Hindlimb muscle (tissue), 1 donor: Measurements from ENCODE around the gene PLPPR3. TPM values are rescaled to one million over a fixed set of nuclear protein-coding genes. Genes with fewer than 3 reads are reported as not detected.

ENCODE experiments used
- DNase-seq: peaks from one replicate; pipeline ENCODE4 v3.0.0-alpha.2; 2013
- polyA plus RNA-seq: library from polyadenylated mRNA; unstranded; fragments of 120-200 nt; gene quantifications from one replicate; pipeline ENCODE4 v1.2.1, GENCODE V29; 2013; ENCODE audit not compliant: insufficient read length

The PLPPR3 gene
- polyA plus RNA-seq, 1 donor = not detected

GRCh38 chr19:795691-796581, 25.8 kb downstream of the PLPPR3 start:
- no peak for DNase-seq

- no peak for DNase-seq
Measured at GRCh38 chr19:795073-795611, 26.6 kb downstream of the PLPPR3 start.

DNA sequence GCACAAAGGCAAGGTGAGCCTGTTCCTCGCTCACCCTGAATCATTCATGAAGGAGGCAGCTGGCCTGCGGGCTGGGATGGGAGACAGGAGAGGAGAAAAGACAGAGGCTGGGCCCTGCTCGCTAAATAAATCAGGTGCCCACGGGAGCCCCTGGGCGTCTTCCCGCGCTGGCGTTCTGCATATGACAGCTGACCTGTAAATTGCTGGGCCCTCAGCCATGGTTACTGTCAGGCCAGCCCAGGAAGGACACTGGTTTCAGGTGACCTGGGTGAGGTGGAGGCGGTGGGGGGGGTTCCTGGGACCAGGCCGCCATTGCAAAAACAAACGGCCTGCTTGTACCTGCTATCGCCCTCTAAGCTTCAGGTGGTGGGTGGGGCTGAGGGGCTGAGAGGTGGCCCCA, 27.9 kb downstream of the PLPPR3 start:
- DNase-seq = no peak

GRCh38 chr19:792306-792885, 29.4 kb downstream of the PLPPR3 start:
- DNase-seq = no peak

- no peak for DNase-seq
Measured at GRCh38 chr19:791567-792305, 30.0 kb downstream of the PLPPR3 start.

DNA sequence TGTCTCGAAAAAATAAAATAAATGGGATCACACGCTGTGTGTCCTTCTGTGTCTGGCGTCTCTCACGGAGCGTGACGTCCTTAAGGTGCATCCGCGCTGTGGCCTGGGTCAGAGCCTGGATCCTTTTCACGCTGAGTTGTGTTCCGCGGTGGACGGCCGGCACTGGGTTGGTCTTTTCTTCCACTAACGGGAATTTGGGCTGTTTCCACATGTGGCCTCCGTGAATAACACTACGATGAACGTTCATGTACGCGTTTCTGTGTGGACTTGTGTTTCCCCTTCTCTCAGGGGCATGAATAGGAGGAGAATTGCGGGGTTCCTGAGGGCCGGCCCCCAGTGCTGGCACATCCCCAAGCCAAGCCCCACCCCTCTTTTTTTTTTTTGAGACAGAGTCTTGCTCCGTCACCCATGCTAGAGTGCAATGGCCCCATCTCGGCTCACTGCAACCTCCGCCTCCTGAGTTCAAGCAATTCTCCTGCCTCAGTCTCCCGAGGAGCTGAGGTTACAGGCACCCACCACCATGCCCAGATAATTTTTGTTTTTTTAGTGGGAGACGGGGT, 30.7 kb downstream of the PLPPR3 start:
- DNase-seq = no peak

GRCh38 chr19:789701-790060, 32.1 kb downstream of the PLPPR3 start:
- no peak for DNase-seq

DNA sequence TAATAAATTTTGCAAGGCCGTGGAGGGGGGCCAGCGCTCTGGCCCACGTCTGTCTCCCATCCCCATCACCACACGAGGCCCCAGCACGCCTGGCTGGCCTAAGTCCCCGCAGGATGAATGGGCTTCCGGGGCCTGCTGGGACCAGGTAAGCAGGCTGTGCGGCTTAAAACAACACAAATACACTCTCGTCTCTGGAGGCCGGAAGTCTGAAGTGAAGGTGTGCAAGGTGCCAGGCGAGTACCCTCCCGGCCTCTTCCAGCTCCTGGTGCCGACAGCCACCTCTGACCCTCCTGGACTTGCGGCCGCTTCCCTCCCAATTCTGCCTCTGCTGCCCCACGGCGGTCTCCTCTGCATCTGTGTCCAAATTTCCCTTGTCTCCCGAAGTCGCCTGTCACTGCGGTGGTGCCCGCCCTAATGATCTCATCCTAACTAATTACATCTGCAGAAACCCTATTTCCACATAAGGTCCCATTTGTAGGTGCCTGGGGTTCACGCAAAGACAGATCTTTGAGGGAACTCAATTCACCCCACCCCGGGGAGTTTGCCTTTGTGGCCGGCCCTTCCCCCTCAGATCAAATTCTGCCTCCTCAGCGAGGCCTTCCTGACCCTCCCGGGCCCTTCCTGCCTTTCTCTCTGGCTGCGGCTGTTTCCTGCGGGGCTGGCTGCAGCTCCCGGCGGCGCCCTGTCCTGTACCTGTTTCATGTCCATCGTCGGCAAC, 32.6 kb downstream of the PLPPR3 start:
- DNase-seq = no peak

DNA sequence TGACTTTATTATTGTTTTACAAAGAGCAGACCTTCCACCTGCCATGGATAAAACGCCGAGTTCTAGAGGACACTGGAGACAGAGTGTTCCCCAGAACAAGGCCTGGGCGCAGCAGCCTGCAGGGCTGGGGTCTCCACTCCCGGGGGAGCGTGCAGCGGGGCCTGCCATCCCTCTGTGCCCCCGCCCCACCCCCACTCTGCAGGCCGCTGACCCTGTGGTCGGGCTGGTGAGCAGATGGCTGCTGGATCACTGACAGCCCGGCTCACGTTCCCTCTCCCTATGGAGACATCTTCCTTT, 33.1 kb downstream of the PLPPR3 start:
- no peak for DNase-seq

GRCh38 chr19:787536-787935, 34.2 kb downstream of the PLPPR3 start:
- DNase-seq = no peak

- no peak for DNase-seq
Measured at GRCh38 chr19:784541-784940, 37.2 kb downstream of the PLPPR3 start.

DNA sequence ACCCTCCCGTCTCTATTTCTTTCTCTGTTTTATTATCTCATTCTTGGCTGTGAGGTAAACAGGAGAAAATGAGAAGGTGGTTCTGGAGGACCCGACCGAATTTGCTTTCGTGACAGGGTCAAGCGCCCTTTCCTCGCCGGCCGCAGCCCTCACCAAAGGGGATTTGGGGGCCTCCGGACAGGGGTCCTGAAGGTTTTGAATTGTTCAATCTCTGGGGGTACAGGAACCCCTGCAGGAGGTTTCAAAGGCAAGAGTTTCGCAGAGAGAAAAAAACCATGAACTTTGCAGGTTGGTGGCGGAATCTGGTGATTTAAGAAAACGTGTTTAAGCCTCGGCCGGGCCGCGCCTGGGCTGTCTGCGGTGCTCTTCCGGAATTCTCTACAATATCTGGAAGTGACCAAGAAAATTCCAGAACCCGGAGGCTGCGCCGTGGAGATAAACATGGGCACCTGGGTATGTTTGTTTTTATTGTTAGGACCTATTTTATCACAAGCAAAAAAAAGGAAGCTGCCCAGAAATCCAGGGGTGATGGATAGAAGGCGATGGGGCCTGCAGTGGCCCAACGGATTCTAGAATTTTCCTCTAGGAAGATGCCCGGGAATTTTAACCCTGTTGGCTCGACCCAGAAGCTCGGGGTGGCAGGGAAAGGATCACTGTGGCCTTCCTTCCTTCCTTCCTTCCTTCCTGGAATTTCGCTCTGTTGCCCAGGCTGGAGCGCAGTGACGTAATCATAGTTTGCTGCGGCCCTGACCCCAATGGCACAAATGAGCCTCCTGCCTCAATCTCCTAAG, 38.7 kb downstream of the PLPPR3 start:
- DNase-seq = no peak

DNA sequence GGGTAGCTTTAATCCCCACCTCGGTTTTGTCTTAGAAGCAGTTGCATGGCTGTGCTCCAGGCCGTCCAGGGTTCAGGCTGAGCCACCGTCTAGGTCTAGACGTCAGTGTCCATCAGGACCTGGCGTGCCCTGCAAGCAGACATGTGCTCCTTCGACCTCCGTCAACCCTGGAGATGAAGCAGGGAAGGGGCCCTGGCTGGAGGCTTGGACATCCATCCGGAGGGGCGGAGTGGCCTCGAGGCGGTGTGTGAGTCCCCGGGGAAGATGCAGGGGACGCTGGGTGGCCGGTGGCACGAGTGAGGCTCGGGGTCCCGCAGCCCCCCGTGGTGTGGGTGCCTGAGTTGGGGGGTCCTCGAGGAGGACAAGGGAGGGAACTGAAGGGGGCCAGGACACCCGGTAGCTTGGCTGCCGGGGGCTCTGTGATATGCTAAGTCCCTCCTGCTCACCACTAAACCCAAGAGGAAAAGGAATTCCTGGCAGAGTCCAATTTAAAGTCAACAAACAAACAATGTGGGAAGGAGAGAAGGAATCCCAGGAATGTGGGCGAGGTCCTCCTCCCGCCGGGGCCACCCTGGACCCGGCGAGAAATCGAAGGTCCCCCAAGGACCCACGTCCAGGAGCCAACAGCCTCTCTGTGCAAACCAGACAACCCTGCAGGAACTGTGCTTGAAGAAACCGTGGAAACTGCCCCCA, 39.4 kb downstream of the PLPPR3 start:
- no peak for DNase-seq

- DNase-seq = no peak
Measured at GRCh38 chr19:781800-782184, 40.0 kb downstream of the PLPPR3 start.

DNA sequence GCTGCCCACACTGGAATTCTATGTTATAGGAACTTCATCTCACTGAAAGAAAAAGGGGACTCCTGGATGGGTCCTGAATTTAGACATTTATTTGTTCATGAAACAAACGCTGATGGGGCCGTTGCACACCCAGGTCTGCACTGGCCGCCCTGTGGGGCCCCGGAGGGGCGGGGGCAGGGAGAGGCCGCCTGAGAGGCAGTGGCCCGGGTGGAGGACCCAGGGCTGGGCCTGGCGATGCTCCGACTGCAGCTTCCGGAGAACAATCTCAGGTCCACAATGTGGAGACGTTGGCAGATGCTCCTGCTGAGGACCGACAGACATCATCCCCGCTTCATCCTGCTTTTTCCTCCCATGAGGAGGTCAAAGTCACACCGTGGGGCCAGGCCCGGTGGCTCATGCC, 40.8 kb downstream of the PLPPR3 start:
- no peak for DNase-seq

- no peak for DNase-seq
Measured at GRCh38 chr19:778910-779653, 42.7 kb downstream of the PLPPR3 start.

GRCh38 chr19:776549-776948, 45.2 kb downstream of the PLPPR3 start:
- DNase-seq = no peak

DNA sequence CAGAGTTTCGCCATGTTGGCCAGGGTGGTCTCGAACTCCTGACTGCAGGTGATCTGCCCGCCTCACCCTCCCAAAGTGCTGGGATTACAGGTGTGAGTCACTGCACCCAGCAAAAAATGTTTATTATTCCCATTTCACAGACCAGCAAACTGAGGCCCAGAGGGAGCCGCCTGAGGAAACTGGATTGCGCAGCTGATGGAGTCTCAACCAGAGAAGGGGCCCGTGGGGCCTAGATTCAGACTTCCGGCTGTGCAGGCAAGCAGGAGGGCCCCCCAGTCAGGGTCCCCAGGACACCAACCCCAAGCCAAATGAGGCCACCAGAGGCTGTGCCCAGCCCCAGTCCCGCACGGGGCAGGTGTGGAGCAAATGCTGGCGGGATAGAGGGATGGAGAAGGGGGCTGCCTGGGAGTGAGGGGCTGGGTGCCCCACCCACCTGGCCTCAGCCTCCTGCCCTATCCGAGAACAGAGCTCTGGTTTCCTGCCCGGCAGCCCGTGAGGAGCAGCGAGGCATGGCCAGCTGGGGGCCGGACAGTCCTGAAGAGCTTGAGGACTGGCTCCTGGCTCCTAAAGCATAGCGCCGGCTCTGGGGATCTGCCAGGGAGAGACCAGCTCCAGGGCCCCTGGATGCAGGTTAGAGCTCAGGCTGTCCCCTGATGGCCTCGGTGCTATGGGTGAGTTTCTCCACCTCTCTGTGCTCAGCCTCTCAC, 48.9 kb downstream of the PLPPR3 start:
- DNase-seq = no peak

DNA sequence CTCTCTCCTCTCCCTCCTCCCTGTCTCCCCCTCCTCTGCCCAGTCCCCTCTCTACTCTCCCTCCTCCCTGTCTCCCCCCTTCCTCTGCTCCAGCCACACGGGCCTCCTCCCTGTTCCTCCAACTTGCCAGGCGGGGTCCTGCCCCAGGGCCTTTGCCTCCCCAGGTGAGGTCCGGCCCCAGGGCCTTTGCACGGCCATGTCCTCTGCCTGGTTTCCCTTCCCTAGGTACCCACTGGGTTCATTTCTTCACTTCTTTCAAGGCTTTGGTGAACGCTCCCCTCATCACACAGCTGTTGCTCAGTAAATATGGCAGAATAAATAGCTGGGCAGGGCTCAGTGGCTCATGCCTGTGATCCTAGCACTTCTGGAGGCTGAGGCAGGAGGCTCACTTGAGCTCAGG, 49.7 kb downstream of the PLPPR3 start:
- no peak for DNase-seq

DNA sequence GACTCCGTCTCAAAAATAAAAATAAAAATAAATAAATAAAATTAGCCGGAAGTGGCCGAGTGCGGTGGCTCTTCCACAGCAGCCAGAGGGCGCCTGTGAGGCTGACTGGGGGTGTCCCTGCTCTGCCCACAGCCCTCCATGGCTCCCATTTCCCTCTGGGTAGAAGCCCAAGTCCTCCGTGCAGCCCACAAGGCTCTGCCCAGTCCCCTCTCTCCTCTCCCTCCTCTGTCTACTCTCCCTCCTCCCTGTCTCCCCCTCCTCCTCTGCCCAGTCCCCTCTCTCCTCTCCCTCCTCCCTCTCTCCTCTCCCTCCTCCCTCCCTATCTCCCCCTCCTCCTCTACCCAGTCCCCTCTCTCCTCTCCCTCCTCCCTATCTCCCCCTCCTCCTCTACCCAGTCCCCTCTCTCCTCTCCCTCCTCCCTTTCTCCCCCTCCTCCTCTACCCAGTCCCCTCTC, 50.4 kb downstream of the PLPPR3 start:
- no peak for DNase-seq
